PC-3 (cell line): ENCODE results near the gene ESRP2.

Source experiments
- EZH2 ChIP-seq: fragments of 300-600 bp; sonication (generic); IDR thresholded peaks from one replicate; pipeline ENCODE4 v1.6.1; 2017; ENCODE audit warnings: antibody characterized with exemption, mild to moderate bottlenecking, low read length; ENCODE audit not compliant: unreplicated experiment
- EZH2phosphoT487 ChIP-seq: fragments of 300-600 bp; sonication (generic); IDR thresholded peaks from 2 replicates; pipeline ENCODE4 v1.6.1; 2018; ENCODE audit warnings: mild to moderate bottlenecking, antibody characterized with exemption, low read length, borderline replicate concordance
- TF ChIP-seq, protein P1 (sequence below): fragments of 300-600 bp; sonication (generic); conservative IDR thresholded peaks from 2 replicates; pipeline ENCODE4 v1.5.1; 2017; ENCODE audit warnings: antibody characterized with exemption, low read depth, mild to moderate bottlenecking, low read length

DNA sequence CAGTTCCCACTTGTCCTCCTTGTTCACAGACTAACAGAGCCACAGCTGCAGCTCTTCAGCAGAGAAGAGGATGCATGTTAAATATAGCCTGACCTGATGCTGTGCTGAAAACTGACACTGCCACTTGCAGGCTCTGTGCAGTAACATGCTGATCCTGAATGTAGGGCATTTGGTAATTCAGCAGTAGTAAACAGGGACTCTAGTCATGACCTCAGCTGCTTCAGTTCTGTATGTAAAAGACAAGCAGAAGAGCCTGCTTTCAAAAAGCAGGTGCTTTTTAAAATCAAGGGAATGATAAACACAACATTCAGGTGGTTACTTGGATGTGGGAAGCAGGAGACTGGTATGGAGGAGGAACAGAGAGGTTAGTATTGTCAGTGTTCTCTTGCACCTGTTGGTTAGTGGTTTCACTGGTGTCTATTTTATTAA, 33.8 kb downstream of the ESRP2 start:
- TF ChIP-seq, protein P1, sequence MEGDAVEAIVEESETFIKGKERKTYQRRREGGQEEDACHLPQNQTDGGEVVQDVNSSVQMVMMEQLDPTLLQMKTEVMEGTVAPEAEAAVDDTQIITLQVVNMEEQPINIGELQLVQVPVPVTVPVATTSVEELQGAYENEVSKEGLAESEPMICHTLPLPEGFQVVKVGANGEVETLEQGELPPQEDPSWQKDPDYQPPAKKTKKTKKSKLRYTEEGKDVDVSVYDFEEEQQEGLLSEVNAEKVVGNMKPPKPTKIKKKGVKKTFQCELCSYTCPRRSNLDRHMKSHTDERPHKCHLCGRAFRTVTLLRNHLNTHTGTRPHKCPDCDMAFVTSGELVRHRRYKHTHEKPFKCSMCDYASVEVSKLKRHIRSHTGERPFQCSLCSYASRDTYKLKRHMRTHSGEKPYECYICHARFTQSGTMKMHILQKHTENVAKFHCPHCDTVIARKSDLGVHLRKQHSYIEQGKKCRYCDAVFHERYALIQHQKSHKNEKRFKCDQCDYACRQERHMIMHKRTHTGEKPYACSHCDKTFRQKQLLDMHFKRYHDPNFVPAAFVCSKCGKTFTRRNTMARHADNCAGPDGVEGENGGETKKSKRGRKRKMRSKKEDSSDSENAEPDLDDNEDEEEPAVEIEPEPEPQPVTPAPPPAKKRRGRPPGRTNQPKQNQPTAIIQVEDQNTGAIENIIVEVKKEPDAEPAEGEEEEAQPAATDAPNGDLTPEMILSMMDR = no peak
- TF ChIP-seq EZH2 (no peak), EZH2phosphoT487 (no peak)
